ENCODE data around the gene ENO3.
"Not testable (repeated sequence)": the region's sequence is repeated elsewhere in the genome, so short reads cannot be mapped to it uniquely, and the experiment has no call there.

Gene ENO3

DNA sequence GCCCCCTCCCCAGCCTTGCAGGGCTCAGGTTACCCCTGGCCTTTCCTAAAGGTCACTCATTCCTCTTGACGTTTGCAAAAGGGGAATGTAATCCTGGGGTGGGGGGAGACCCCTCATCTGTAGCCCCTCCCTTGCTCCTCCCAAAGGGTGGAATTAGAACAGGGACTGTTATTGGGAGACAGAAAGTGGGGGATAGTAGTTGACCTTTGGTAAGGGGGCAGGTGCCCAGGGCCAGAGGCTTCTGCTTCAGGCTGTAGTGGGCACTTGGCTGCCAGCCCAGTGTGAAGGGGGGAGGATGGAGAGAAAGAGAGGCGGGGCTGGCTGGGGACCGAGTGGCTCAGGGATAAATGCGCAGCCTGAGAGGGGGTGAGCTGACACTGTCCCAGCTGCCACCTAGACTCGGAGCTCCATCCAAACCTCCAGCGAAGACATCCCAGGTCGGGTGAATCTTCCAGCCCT is at the start of gene ENO3:
ENO3 (plus strand) TSS at position 374 of the 459 bp plus-strand sequence. CDS start 711 bp downstream, outside the sequence.
- DNase-seq (ENCODE audit: low read depth), result no peak

- no peak for DNase-seq (ENCODE audit: low read depth)
Measured at GRCh38 chr17:4901648-4902344, 49.1 kb upstream of the ENO3 start.

DNA sequence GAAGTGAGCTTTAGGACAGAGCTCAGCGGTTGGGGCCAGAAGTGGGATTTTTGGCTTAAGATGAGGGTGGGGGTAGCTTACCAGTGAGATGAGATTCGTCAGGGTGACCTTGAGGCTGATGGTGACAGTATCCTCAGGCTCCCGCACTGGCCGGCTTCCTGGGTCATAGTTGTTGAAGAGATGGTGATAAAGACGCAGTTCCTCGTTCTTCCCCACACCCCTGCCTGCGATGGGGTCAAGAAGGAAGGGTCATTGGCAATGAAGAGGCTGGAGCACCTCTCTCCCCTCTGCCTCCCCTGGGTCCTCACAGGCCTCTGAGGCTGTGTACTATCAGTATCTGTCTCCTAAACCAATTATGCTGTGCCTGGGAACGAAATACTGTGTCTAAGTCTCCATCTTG is 48.4 kb upstream of the ENO3 start:
- DNase-seq (ENCODE audit: low read depth), result no peak

GRCh38 chr17:4903051-4903818 is 47.7 kb upstream of the ENO3 start, which contains the start of gene CHRNE:
Gene CHRNE, minus strand, starts transcription at chr17:4903098. Its CDS starts 35 bp downstream, at chr17:4903063.
- DNase-seq (ENCODE audit: low read depth), result peak; percentile 42

DNA sequence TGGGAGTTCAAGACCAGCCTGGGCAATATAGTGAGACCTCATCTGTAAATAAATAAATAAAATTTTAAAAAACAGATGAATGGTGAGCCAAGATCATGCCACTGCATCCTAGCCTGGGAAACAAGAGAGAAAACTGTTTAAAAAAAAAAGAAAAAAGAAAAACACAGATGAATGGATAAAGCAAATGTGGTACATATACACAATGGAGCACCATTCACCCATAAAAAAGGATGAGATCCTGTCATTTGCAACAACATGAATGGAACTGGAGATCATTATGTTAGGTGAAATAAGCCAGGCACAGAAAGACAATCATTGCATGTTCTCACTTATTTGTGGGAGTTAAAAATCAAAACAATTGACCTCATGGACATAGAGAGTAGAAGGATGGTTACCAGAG is 44.3 kb upstream of the ENO3 start:
- not testable (repeated sequence) for DNase-seq (ENCODE audit: low read depth)

GRCh38 chr17:4908301-4908700 is 42.6 kb upstream of the ENO3 start:
- no peak for DNase-seq (ENCODE audit: low read depth)

DNA sequence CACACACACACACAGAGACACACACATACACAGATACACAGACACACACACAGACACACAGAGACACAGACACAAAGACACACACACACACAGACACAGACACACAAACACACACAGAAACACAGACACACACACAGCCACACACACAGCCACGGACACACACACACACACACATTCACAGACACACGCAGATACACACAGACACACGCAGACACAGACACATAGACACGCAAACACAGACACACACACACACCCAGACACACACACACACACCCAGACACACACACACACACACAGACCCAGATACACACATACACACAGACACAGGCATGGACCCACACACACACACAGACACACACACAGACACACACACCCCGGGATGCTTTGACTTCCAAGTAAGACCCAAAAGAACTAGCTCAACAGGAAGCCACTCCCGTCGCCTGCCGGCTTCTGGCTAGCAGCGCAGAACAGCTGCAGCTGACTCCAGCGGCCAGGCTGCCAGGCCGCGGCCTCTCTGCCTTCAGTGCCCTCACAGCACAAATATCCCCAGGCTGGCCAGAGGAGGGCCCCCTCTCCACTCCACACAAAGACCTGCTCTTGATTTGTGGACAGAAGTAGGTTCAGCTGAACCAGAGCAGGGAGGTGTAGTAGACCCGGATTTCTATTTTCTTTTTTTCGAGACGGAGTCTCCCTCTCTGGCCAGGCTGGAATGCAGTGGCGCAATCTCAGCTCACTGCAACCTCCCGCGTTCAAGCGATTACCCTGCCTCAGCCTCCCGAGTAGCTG is 42.0 kb upstream of the ENO3 start:
- DNase-seq (ENCODE audit: low read depth), result peak; percentile 88

DNA sequence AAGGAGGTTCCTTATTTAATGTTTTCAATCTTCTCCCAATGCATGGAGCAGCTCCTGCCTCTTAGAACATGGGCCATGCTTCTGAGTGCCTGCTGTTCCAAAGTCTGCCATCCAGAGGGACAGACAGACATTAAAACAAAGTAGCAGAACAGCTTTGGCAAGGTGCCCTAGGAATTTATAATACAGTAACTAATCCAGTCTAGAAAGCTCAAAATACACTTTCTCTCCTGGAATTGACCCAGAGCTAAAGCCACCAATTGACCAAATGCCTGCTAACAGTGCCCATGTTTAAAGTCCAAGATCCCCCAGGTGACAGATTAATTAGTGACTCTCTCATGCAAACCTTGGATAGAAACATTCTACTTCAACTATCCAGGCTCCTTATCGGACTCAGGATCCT is 36.9 kb upstream of the ENO3 start:
- DNase-seq (ENCODE audit: low read depth), result no peak

DNA sequence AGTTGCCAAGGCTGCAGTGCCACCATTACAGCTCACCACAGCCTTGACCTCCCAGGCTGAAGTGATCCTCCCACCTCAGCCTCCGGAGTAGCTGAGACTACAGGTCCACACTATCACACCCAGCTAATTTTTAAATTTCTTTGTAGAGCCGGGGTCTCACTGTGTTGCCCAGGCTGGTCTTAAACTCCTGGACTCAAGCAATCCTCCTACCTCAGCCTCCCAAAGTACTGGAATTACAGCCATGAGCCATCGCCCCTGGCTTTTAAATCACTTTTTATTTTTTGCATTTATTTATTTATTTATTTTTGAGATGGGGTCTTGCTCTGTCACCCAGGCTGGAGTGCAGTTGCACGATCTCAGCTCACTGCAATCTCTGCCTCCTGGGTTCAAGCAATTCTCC is 36.4 kb upstream of the ENO3 start:
- not testable (repeated sequence) for DNase-seq (ENCODE audit: low read depth)

GRCh38 chr17:4919511-4920047 is 31.3 kb upstream of the ENO3 start:
- no peak for DNase-seq (ENCODE audit: low read depth)

DNA sequence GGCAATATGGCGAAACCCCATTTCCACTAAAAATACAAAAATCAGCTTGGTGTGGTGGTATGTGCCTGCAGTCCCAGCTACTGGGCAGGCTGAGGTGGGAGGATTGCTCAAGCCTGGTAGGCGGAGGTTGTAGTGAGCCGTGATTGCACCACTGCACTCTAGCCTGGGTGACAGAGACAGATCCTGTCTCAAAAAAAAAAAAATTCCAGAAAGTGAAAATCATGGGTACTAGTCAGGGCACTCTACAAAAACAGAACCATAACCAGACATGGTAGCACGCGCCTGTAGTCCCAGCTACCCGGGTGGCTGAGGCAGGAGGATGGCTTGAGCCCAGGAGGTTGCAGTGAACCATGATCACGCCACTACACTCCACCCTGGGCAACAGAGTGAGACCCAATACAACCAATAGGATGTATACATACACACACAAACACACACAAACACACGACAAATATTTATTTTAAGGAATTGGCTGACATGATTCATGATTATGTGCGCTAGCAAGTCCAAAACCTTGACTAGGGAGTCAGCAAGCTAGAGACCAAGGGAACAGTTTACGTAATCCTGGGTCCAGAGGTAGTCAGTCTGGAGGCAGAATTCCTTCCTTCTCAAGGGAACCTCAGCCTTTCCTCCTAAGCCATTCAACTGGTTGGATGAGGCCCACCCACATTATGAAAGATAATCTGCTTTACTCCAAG is 30.4 kb upstream of the ENO3 start:
- DNase-seq (ENCODE audit: low read depth), result no peak

DNA sequence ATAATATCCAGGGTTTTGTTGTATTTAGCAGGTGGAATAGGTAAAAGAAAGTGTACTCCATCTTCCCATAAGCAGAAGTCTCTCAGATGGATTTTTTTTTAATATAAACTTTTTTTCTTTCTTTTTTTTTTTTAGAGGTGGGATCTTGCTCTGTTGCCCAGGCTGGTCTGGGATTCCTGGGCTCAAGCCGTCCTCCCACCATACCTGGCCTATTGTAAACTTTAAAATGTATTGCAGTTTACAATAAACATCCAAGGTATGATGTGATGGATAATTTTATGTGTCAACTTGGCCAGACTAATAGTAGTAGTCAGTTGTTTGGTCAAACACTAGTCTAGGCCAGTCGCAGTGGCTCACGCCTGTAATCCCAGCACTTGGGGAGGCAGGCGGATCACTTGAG is 29.6 kb upstream of the ENO3 start:
- DNase-seq (ENCODE audit: low read depth), result no peak

GRCh38 chr17:4926577-4927335 is 24.2 kb upstream of the ENO3 start:
- not testable (repeated sequence) for DNase-seq (ENCODE audit: low read depth)

GRCh38 chr17:4928881-4929280 is 22.0 kb upstream of the ENO3 start:
- no peak for DNase-seq (ENCODE audit: low read depth)

DNA sequence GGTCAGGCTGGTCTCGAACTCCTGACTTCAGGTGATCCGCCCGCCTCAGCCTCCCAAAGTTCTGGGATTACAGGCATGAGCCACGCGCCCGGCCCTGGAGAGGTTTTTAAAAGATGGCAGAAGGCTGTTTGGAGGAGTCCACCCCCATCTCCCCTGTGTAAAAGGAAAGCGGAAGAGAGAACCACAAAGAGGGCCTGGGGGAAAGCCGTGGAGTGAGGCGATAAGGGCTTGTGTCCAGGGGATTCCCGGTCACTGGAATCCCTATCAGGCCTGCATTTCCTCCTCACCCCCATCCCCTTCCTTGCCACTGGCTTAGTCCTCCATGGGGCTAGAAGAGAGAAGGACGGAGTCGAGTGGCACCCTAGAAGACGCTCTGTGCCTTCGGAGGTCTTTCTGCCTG is 19.0 kb upstream of the ENO3 start, which contains the start of gene GP1BA:
GP1BA (plus strand) TSS at position 315 of the 400 bp plus-strand sequence. CDS start 328 bp downstream, outside the sequence.
- DNase-seq (ENCODE audit: low read depth), result no peak

DNA sequence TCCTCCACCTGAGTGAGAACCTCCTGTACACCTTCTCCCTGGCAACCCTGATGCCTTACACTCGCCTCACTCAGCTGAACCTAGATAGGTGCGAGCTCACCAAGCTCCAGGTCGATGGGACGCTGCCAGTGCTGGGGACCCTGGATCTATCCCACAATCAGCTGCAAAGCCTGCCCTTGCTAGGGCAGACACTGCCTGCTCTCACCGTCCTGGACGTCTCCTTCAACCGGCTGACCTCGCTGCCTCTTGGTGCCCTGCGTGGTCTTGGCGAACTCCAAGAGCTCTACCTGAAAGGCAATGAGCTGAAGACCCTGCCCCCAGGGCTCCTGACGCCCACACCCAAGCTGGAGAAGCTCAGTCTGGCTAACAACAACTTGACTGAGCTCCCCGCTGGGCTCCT is 18.2 kb upstream of the ENO3 start:
- no peak for DNase-seq (ENCODE audit: low read depth)

GRCh38 chr17:4933646-4934045 is 17.3 kb upstream of the ENO3 start:
- DNase-seq (ENCODE audit: low read depth), result no peak

DNA sequence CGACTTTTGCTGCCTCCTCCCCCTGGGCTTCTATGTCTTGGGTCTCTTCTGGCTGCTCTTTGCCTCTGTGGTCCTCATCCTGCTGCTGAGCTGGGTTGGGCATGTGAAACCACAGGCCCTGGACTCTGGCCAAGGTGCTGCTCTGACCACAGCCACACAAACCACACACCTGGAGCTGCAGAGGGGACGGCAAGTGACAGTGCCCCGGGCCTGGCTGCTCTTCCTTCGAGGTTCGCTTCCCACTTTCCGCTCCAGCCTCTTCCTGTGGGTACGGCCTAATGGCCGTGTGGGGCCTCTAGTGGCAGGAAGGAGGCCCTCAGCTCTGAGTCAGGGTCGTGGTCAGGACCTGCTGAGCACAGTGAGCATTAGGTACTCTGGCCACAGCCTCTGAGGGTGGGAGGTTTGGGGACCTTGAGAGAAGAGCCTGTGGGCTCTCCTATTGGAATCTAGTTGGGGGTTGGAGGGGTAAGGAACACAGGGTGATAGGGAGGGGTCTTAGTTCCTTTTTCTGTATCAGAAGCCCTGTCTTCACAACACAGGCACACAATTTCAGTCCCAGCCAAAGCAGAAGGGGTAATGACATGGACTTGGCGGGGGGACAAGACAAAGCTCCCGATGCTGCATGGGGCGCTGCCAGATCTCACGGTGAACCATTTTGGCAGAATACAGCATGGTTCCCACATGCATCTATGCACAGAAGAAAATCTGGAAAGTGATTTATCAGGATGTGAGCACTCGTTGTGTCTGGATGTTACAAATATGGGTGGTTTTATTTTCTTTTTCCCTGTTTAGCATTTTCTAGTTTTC is 16.5 kb upstream of the ENO3 start:
- DNase-seq (ENCODE audit: low read depth), result no peak

GRCh38 chr17:4935650-4936049 is 15.3 kb upstream of the ENO3 start:
- DNase-seq (ENCODE audit: low read depth), result no peak

DNA sequence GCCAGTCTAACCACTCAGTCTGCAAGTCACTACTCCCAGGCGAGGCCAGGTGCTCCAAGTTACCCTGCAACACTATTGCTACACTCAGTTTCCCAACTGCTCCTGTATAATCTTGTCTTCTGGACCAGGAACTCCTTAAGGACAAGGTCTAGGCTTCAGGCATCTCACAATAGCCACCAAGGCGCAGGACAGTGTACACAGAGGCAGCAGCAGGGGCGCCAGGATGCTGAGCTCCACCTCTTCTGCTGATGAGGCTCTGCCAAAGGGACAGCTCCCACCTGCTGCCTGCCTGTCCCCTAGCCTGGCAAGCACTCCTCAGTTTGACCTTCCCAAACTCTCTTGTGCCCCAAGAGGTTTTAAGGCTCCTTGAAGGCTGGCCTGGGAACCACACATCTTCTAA is 14.5 kb upstream of the ENO3 start:
- DNase-seq (ENCODE audit: low read depth), result no peak

All from GM04504 (cell line).